K562 (cell line): ENCODE results near the gene TSPAN16. TPM values are rescaled to one million over a fixed set of nuclear protein-coding genes. Genes with fewer than 3 reads are reported as not detected.

Experiments
- ATAC-seq: fragments of 200-7000 bp; cut with Tn5 transposase; 3 replicates; pipeline ENCODE4 v1.9.1; 2020; ENCODE audit warnings: moderate library complexity
- BruUV-seq: library from RNA; stranded (reverse); fragments of 400-500 nt; replicated peaks from 2 replicates; lab custom pipeline; 2021; lab: Mats Ljungman, UMichigan
- CTCF ChIA-PET: fragments of 300-600 bp; formaldehyde crosslinking; extraction: SDS; loops from one replicate; lab custom pipeline; 2021; ENCODE audit warnings: low intra/inter-chr PET ratio; lab: Yijun Ruan, JAX
- POLR2A ChIA-PET: fragments of 300-600, 350-650 bp; sonication (Branson Sonifier 250); formaldehyde crosslinking; extraction: SDS; loops from one replicate; lab custom pipeline; 2021; ENCODE audit warnings: antibody characterized with exemption, inconsistent platforms; lab: Yijun Ruan, JAX
- DNase-seq, 4 experiments: peaks; one replicate each; pipeline versions ENCODE4 v3.0.0 to v3.0.0-alpha.2; 2011 to 2018; ENCODE audit warnings: low spot score in 3 of 4, mixed read lengths in 3 of 4; ENCODE audit errors: extremely low read depth in 1 of 4
- FAIRE-seq: peaks from 2 replicates; lab custom pipeline; 2011; peaks lifted over from hg19 to GRCh38; lab: Jason Lieb, UNC
- H2AFZ ChIP-seq: 2 replicates; pipeline ENCODE4 v1.6.0; 2011; ENCODE audit warnings: low read depth, low read length, control low read depth, inconsistent platforms
- H3K27ac ChIP-seq: fragments of 200-600 bp; 3 replicates; pipeline ENCODE4 v1.8.0; 2011; ENCODE audit warnings: low read depth, mild to moderate bottlenecking, control low read depth, inconsistent platforms, low read length, moderate library complexity, mixed read lengths; ENCODE audit errors: extremely low read depth
- H3K27me3 ChIP-seq, 2 experiments: fragments of 300-600 bp in 1 of 2; 2 replicates in 1 of 2; 3 replicates in 1 of 2; pipeline versions ENCODE4 v1.6.0 to v1.8.0; 2011; ENCODE audit warnings: inconsistent platforms in 2 of 2, low read length in 2 of 2, mild to moderate bottlenecking in 1 of 2, mixed read lengths in 1 of 2, moderate library complexity in 1 of 2; ENCODE audit not compliant: control insufficient read depth in 2 of 2, insufficient read depth in 2 of 2
- H3K36me3 ChIP-seq: fragments of 300-600 bp; 3 replicates; pipeline ENCODE4 v1.8.0; 2011; ENCODE audit warnings: mild to moderate bottlenecking, low read length, inconsistent platforms; ENCODE audit not compliant: control insufficient read depth, insufficient read depth
- H3K4me1 ChIP-seq, 2 experiments: fragments of 200-600 bp in 1 of 2; replicated peaks in 1 of 2; 2 replicates in 1 of 2; 3 replicates in 1 of 2; pipeline versions ENCODE4 v1.5.1 to v1.8.0; 2011; ENCODE audit warnings: inconsistent platforms in 2 of 2, low read length in 2 of 2, mild to moderate bottlenecking in 1 of 2, mixed read lengths in 1 of 2, moderate library complexity in 1 of 2; ENCODE audit not compliant: control insufficient read depth in 2 of 2, insufficient read depth in 2 of 2
- H3K4me2 ChIP-seq: 2 replicates; pipeline ENCODE4 v1.6.1; 2011; ENCODE audit warnings: low read length, control low read depth, inconsistent platforms, mixed read lengths; ENCODE audit not compliant: insufficient read depth
- H3K4me3 ChIP-seq: fragments of 200-600 bp; sonication (generic), shearing (Covaris generic); 2 replicates; pipeline ENCODE4 v1.5.1; 2016; ENCODE audit warnings: control low read depth, inconsistent platforms
- H3K79me2 ChIP-seq: fragments of 200-600 bp; 3 replicates; pipeline ENCODE4 v1.8.0; 2011; ENCODE audit warnings: low read length, inconsistent platforms; ENCODE audit not compliant: control insufficient read depth, insufficient read depth
- H3K9ac ChIP-seq, 2 experiments: 2 replicates each; pipeline versions ENCODE4 v1.6.0 to v1.6.1; 2011; ENCODE audit warnings: low read depth in 2 of 2, low read length in 2 of 2, control low read depth in 1 of 2, inconsistent platforms in 1 of 2, mild to moderate bottlenecking in 1 of 2, mixed read lengths in 1 of 2; ENCODE audit not compliant: insufficient read depth in 1 of 2
- H3K9me1 ChIP-seq: one replicate; pipeline ENCODE4 v1.6.0; 2011; ENCODE audit warnings: inconsistent platforms, mild to moderate bottlenecking, low read length, moderate library complexity; ENCODE audit not compliant: control insufficient read depth, insufficient read depth
- H3K9me3 ChIP-seq: replicated peaks from 2 replicates; pipeline ENCODE4 v1.5.1; 2011; ENCODE audit warnings: low read depth, low read length, inconsistent platforms; ENCODE audit not compliant: control insufficient read depth, insufficient read depth
- H4K20me1 ChIP-seq: replicated peaks from 2 replicates; pipeline ENCODE4 v1.6.1; 2011; ENCODE audit warnings: low read length, inconsistent platforms, mixed read lengths; ENCODE audit not compliant: control insufficient read depth, insufficient read depth
- CTCF ChIP-seq, 3 experiments: IDR thresholded peaks in 2 of 3; conservative IDR thresholded peaks in 1 of 3; 2 replicates each; pipeline ENCODE4 v1.5.1; 2011 to 2012; ENCODE audit warnings: low read length in 3 of 3, mild to moderate bottlenecking in 3 of 3, control low read depth in 2 of 3, improper control_type of control experiment in 1 of 3, inconsistent platforms in 1 of 3, low read depth in 1 of 3, mixed read lengths in 1 of 3, moderate library complexity in 1 of 3; ENCODE audit not compliant: insufficient read depth in 2 of 3
- ELF2 ChIP-seq: fragments of 250-450 bp; sonication (Bioruptor Pico); IDR thresholded peaks from 2 replicates; pipeline ENCODE4 v1.5.0; 2021; ENCODE audit warnings: mild to moderate bottlenecking
- FUS ChIP-seq: fragments of 200-400 bp; formaldehyde crosslinking; optimal IDR thresholded peaks from 2 replicates; pipeline ENCODE3; 2017; ENCODE audit warnings: low read depth, low read length
- ZNF263 ChIP-seq: sonication (generic); formaldehyde crosslinking; IDR thresholded peaks from 2 replicates; pipeline ENCODE4 v1.8.0; 2022; ENCODE audit warnings: mild to moderate bottlenecking, missing genetic modification reagents, borderline replicate concordance
- WGBS: fragments of 100-300 bp; shearing (Covaris generic); methylation state at CpG from one replicate; pipeline ENCODE4 v1.1.6; 2016; ENCODE audit warnings: low coverage, mixed read lengths; ENCODE audit not compliant: insufficient coverage; ENCODE audit errors: missing lambda C conversion rate; 5-methylcytosine and 5-hydroxymethylcytosine counted together
- in situ Hi-C: fragments of 300-500 bp; cut with MboI; formaldehyde crosslinking; loops from 4 replicates; pipeline ENCODE4 v1.15.0; 2018; ENCODE audit warnings: inconsistent platforms, mixed read lengths
- intact Hi-C: fragments of 100-400 bp; cut with micrococcal nuclease; formaldehyde crosslinking; loops from 2 replicates; pipeline ENCODE4 v1.14.2; 2022
- polyA plus RNA-seq, 8 experiments: library from polyadenylated mRNA; depleted of rRNA in 4 of 8; stranded (reverse) in 5 of 8; unstranded in 3 of 8; fragments of >200 nt; fragmentation: Nextera tagmentation in 2 of 8; fragmentation: Illumina TruSeq in 1 of 8; extraction: Ambion mirVana in 2 of 8; extraction: Trizol in 1 of 8; gene quantifications; 2 replicates each; pipeline versions ENCODE4 v1.2.1 to v1.2.3, GENCODE V29; 2011 to 2014; ENCODE audit warnings: inconsistent platforms in 1 of 8, missing spikeins in 1 of 8
- total RNA-seq, 7 experiments: library from RNA; depleted of rRNA in 6 of 7; stranded (reverse); fragments of >200 nt in 6 of 7; fragmentation: Illumina TruSeq in 2 of 7; extraction: Trizol in 2 of 7; gene quantifications; 2 replicates each; pipeline versions ENCODE4 v1.2.1 to v1.2.3, GENCODE V29; 2011 to 2021; ENCODE audit warnings: low replicate concordance in 1 of 7

Gene TSPAN16
- total and polyA plus RNA-seq, 9 of the 15 experiments (the other 6 are each of a cell fraction or from before 2014, with no cell fraction given), result not detected

- Histone ChIP-seq H3K4me1 (peaks cover 0 to 3% of the 10 kb centered on the region in 2 experiments; a peak in 2 of 5 replicates), H3K4me3 (no peak overlapping the region), H2AFZ (no peak overlapping the region), H3K27ac (no peak overlapping the region), H3K9me1 (no peaks in the 10 kb centered on the region), H3K79me2 (no peaks in the 10 kb centered on the region), H3K4me2 (no peak overlapping the region), H3K9ac (no peak overlapping the region), H3K27me3 (no peaks in the 10 kb centered on the region), H3K36me3 (peaks cover 11% of the 10 kb centered on the region; the same call in 2 of the 3 replicates), H4K20me1 (0 out of 2 replicates have a peak, but pooled peaks cover 8% of the 10 kb centered on the region), H3K9me3 (no peaks in the 10 kb centered on the region)
- FAIRE-seq, result no peak
- 37% methylated on average over 3 of the region's 5 CpGs for WGBS
- ATAC-seq, result peak; percentile 22; the same call in 2 of the 3 replicates
- intact Hi-C loops, result no loop called here
- in situ Hi-C loops, result no loop called here
- ChIA-PET POLR2A (interaction anchor here (0.6 kb wide), 3 partner anchors 11 to 121 kb away, joined by 4 read pairs; no protein-coding TSS in a partner anchor), CTCF (no interaction called here)
- BruUV-seq, result no TSS peak
- DNase-seq, result no peak
- TF ChIP-seq FUS (no peak), CTCF (IDR thresholded peaks at IDR 0.05 in 2 of 3, conservative IDR thresholded peaks at IDR 0.05 in 1 of 3; ENCODE audit: insufficient read depth in 2 of 3, low read depth in 1 of 3, low read length in 3 of 3) (peak in 1 of 3 experiments; percentile 6; a peak in 1 of 6 replicates)
These were observed 41.3 kb upstream of the TSPAN16 start for GRCh38 chr19:11254666-11255065.

- in situ Hi-C loops, result no loop called here
- Histone ChIP-seq H3K4me1 (peaks cover 0 to 3% of the 10 kb centered on the region in 2 experiments; a peak in 2 of 5 replicates), H3K36me3 (peaks cover 4% of the 10 kb centered on the region; the same call in 2 of the 3 replicates), H3K79me2 (no peaks in the 10 kb centered on the region), H3K4me3 (no peak overlapping the region), H3K9ac (peak overlapping the region in 1 of 2 experiments; percentile 64; a peak in 1 of 4 replicates), H3K9me3 (no peaks in the 10 kb centered on the region), H3K27ac (no peak overlapping the region), H2AFZ (no peak overlapping the region), H3K4me2 (no peak overlapping the region), H3K27me3 (no peaks in the 10 kb centered on the region), H4K20me1 (0 out of 2 replicates have a peak, but pooled peaks cover 8% of the 10 kb centered on the region), H3K9me1 (no peaks in the 10 kb centered on the region)
- FAIRE-seq (no peak), DNase-seq (no peak), ATAC-seq (no peak; the same call in 2 of the 3 replicates)
- BruUV-seq, result no TSS peak
- CTCF ChIA-PET, result no interaction called here
- POLR2A ChIA-PET, result interaction anchor here (1.0 kb wide), 1 partner anchor 11 kb away, joined by 3 read pairs; no protein-coding TSS in a partner anchor
- WGBS, result 39% methylated on average over 5 of the region's 7 CpGs
- intact Hi-C loops, result no loop called here
- TF ChIP-seq ELF2 (CRISPR knock-in tag) (no peak), ZNF263 (CRISPR knock-in tag) (peak; percentile 54; the same call in 1 of the 2 replicates)
These were observed 39.8 kb upstream of the TSPAN16 start for GRCh38 chr19:11256189-11256588.
